GM23248 (cell line): Measurements from ENCODE around the gene ST3GAL3. TPM values are rescaled to one million over a fixed set of nuclear protein-coding genes. Genes with fewer than 3 reads are reported as not detected.

Source experiments
- DNase-seq: peaks from one replicate; pipeline ENCODE4 v3.0.0-alpha.2; 2015
- H2AFZ ChIP-seq: fragments of 200-600 bp; sonication (generic); 2 replicates; pipeline ENCODE4 v1.6.1; 2016; ENCODE audit warnings: antibody characterized with exemption
- H3F3A ChIP-seq: fragments of 200-600 bp; sonication (generic); 2 replicates; pipeline ENCODE4 v1.6.1; 2016; ENCODE audit warnings: mild to moderate bottlenecking, antibody characterized with exemption, mixed run types; ENCODE audit not compliant: insufficient read depth
- H3K27ac ChIP-seq: fragments of 200-600 bp; sonication (generic); 2 replicates; pipeline ENCODE4 v1.5.1; 2016; ENCODE audit warnings: mild to moderate bottlenecking
- H3K27me3 ChIP-seq: fragments of 200-600 bp; sonication (generic); replicated peaks from 2 replicates; pipeline ENCODE4 v1.6.1; 2016; ENCODE audit warnings: mild to moderate bottlenecking; ENCODE audit not compliant: insufficient read depth
- H3K36me3 ChIP-seq: fragments of 200-600 bp; sonication (generic); 2 replicates; pipeline ENCODE4 v1.6.1; 2016; ENCODE audit warnings: low read depth, mild to moderate bottlenecking
- H3K4me1 ChIP-seq: fragments of 200-600 bp; sonication (generic); 2 replicates; pipeline ENCODE4 v1.6.1; 2016; ENCODE audit warnings: mild to moderate bottlenecking; ENCODE audit not compliant: insufficient read depth
- H3K4me2 ChIP-seq: fragments of 200-600 bp; sonication (generic); one replicate; pipeline ENCODE4 v1.6.1; 2016; ENCODE audit warnings: mild to moderate bottlenecking; ENCODE audit not compliant: unreplicated experiment
- H3K4me3 ChIP-seq: fragments of 200-600 bp; sonication (generic); 2 replicates; pipeline ENCODE4 v1.5.1; 2016; ENCODE audit warnings: mild to moderate bottlenecking
- H3K79me2 ChIP-seq: fragments of 200-600 bp; sonication (generic); 2 replicates; pipeline ENCODE4 v1.6.1; 2016; ENCODE audit warnings: mild to moderate bottlenecking; ENCODE audit not compliant: insufficient read depth
- H3K9ac ChIP-seq: fragments of 200-600 bp; sonication (generic); 2 replicates; pipeline ENCODE4 v1.6.1; 2016; ENCODE audit warnings: mild to moderate bottlenecking
- H3K9me2 ChIP-seq: fragments of 200-600 bp; sonication (generic); 2 replicates; pipeline ENCODE4 v1.6.1; 2016; ENCODE audit warnings: mixed run types, mild to moderate bottlenecking, moderate library complexity; ENCODE audit not compliant: insufficient read depth
- H3K9me3 ChIP-seq: fragments of 200-600 bp; sonication (generic); one replicate; pipeline ENCODE4 v1.6.1; 2017; ENCODE audit warnings: low read depth
- H4K20me1 ChIP-seq: fragments of 200-600 bp; sonication (generic); 2 replicates; pipeline ENCODE4 v1.6.0; 2016; ENCODE audit not compliant: insufficient read depth
- EZH2 ChIP-seq: fragments of 200-600 bp; sonication (generic); IDR thresholded peaks from 2 replicates; pipeline ENCODE4 v1.6.1; 2018; ENCODE audit warnings: antibody characterized with exemption, mild to moderate bottlenecking; ENCODE audit not compliant: insufficient read depth, poor library complexity, severe bottlenecking
- EZH2phosphoT487 ChIP-seq: fragments of 200-600 bp; sonication (generic); IDR thresholded peaks from 2 replicates; pipeline ENCODE4 v1.6.1; 2018; ENCODE audit warnings: antibody characterized with exemption, moderate library complexity, mild to moderate bottlenecking, low read depth; ENCODE audit not compliant: insufficient read depth
- WGBS, 2 experiments: methylation state at CpG; one replicate each; pipeline ENCODE4 v1.1.6; 2015 to 2017; ENCODE audit warnings: low lambda C conversion rate in 2 of 2, low coverage in 1 of 2; ENCODE audit errors: missing lambda C conversion rate in 2 of 2; 5-methylcytosine and 5-hydroxymethylcytosine counted together
- in situ Hi-C: fragments of 300-500 bp; cut with MboI; formaldehyde crosslinking; loops from 2 replicates; pipeline ENCODE4 v1.15.0; 2020
- polyA plus RNA-seq: library from polyadenylated mRNA; unstranded; fragments of >200 nt; fragmentation: Nextera tagmentation; extraction: Ambion mirVana; gene quantifications from 2 replicates; pipeline ENCODE4 v1.2.1, GENCODE V29; 2016
- total RNA-seq: library from RNA; depleted of rRNA; stranded (reverse); fragments of >200 nt; shearing (Covaris generic); gene quantifications from 2 replicates; pipeline ENCODE4 v1.2.3, GENCODE V29; 2014

Gene ST3GAL3
- total and polyA plus RNA-seq, 2 experiments from 2014 or later: 9.7 to 13.8 TPM

DNA sequence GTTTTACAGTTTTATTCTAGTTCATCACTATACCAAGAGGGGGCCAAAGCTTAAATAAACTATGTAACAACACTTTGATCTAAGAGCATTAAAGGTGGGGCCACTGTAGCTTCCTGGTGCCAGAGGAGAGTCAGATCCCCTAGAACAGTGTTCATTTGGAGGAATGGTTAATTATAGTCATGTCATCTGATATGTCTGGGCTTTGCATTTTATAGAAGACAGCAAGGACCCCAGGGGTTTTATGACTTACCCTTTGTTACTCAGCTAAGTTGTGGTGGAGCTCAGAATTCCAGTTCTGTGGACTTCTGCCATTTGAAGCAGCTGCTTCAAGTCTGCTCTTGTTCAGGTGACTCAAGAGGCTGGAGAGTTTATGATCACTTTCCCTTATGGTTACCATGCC lies 40.7 kb upstream of the ST3GAL3 start:
- Histone ChIP-seq H3F3A (peaks cover 70% of the 10 kb centered on the region), H2AFZ (no peak overlapping the region), H4K20me1 (no peaks in the 10 kb centered on the region), H3K4me3 (no peak overlapping the region), H3K9me2 (no peaks in the 10 kb centered on the region), H3K36me3 (peaks cover 90% of the 10 kb centered on the region), H3K4me1 (peaks cover 20% of the 10 kb centered on the region), H3K9ac (no peak overlapping the region), H3K79me2 (peaks cover 44% of the 10 kb centered on the region), H3K27ac (no peak overlapping the region), H3K27me3 (no peaks in the 10 kb centered on the region), H3K4me2 (no peak overlapping the region), H3K9me3 (no peaks in the 10 kb centered on the region)
- no peak for TF ChIP-seq EZH2phosphoT487
- no peak for TF ChIP-seq EZH2
- DNase-seq: no peak
- in situ Hi-C loops: loop anchor here (25.0 kb wide), 1 partner anchor 429 kb away; no protein-coding TSS in a partner anchor

- in situ Hi-C loops: loop anchor here (25.0 kb wide), 1 partner anchor 432 kb away; no protein-coding TSS in a partner anchor
- H2AFZ ChIP-seq: no peak overlapping the region
- H3F3A ChIP-seq: peaks cover 71% of the 10 kb centered on the region
Measured at GRCh38 chr1:43668956-43669355, 38.4 kb upstream of the ST3GAL3 start.

GRCh38 chr1:43669878-43670277 lies 37.5 kb upstream of the ST3GAL3 start:
- DNase-seq: no peak
- Histone ChIP-seq H3K9me2 (no peaks in the 10 kb centered on the region), H3K27ac (no peak overlapping the region), H3K4me3 (no peak overlapping the region), H2AFZ (no peak overlapping the region), H3K36me3 (peaks cover 85% of the 10 kb centered on the region), H3K27me3 (no peaks in the 10 kb centered on the region), H4K20me1 (no peaks in the 10 kb centered on the region), H3F3A (peaks cover 67% of the 10 kb centered on the region), H3K79me2 (peaks cover 49% of the 10 kb centered on the region), H3K9ac (no peak overlapping the region), H3K4me2 (no peak overlapping the region), H3K9me3 (no peaks in the 10 kb centered on the region), H3K4me1 (peaks cover 26% of the 10 kb centered on the region)
- 91 to 96% methylated on average over 5 of the region's 5 CpGs for WGBS, 2 experiments
- in situ Hi-C loops: loop anchor here (25.0 kb wide), 1 partner anchor 433 kb away; no protein-coding TSS in a partner anchor
- no peak for TF ChIP-seq EZH2
- TF ChIP-seq EZH2phosphoT487: no peak

More at GRCh38 chr1:43668956-43669355, 38.4 kb upstream of the ST3GAL3 start:
- peaks cover 26% of the 10 kb centered on the region for H3K4me1 ChIP-seq
- WGBS, 2 experiments: 64 to 65% methylated on average over 7 of the region's 7 CpGs
- peak overlapping the region; percentile 15; the same call in 1 of the 2 replicates for H3K9ac ChIP-seq
- DNase-seq: peak; percentile 61
- peaks cover 47% of the 10 kb centered on the region for H3K79me2 ChIP-seq
- no peak overlapping the region for H3K4me3 ChIP-seq
- H3K36me3 ChIP-seq: peaks cover 85% of the 10 kb centered on the region
- TF ChIP-seq EZH2 (no peak), EZH2phosphoT487 (no peak)
- H3K9me2 ChIP-seq: no peaks in the 10 kb centered on the region
- no peaks in the 10 kb centered on the region for H4K20me1 ChIP-seq
- no peaks in the 10 kb centered on the region for H3K9me3 ChIP-seq
- H3K4me2 ChIP-seq: no peak overlapping the region
- peak overlapping the region; percentile 15; the same call in 1 of the 2 replicates for H3K27ac ChIP-seq
- H3K27me3 ChIP-seq: no peaks in the 10 kb centered on the region

GRCh38 chr1:43671193-43671592 lies 36.1 kb upstream of the ST3GAL3 start:
- no peaks in the 10 kb centered on the region for H3K9me3 ChIP-seq
- peak overlapping the region; percentile 83 for H3K27ac ChIP-seq
- H3K4me1 ChIP-seq: peaks cover 26% of the 10 kb centered on the region
- H3K36me3 ChIP-seq: peaks cover 81% of the 10 kb centered on the region
- in situ Hi-C loops: loop anchor here (25.0 kb wide), 1 partner anchor 434 kb away; no protein-coding TSS in a partner anchor
- peak overlapping the region; percentile 10 for H3K4me2 ChIP-seq
- H4K20me1 ChIP-seq: no peaks in the 10 kb centered on the region
- WGBS, 2 experiments: 27 to 54% methylated on average over 2 of the region's 2 CpGs
- no peaks in the 10 kb centered on the region for H3K27me3 ChIP-seq
- H3K9me2 ChIP-seq: no peaks in the 10 kb centered on the region
- no peak overlapping the region for H3K4me3 ChIP-seq
- H2AFZ ChIP-seq: no peak overlapping the region
- TF ChIP-seq EZH2: no peak
- TF ChIP-seq EZH2phosphoT487: no peak
- peaks cover 49% of the 10 kb centered on the region for H3K79me2 ChIP-seq
- H3K9ac ChIP-seq: peak overlapping the region; percentile 47
- DNase-seq: peak; percentile 29
- H3F3A ChIP-seq: peaks cover 56% of the 10 kb centered on the region

DNA sequence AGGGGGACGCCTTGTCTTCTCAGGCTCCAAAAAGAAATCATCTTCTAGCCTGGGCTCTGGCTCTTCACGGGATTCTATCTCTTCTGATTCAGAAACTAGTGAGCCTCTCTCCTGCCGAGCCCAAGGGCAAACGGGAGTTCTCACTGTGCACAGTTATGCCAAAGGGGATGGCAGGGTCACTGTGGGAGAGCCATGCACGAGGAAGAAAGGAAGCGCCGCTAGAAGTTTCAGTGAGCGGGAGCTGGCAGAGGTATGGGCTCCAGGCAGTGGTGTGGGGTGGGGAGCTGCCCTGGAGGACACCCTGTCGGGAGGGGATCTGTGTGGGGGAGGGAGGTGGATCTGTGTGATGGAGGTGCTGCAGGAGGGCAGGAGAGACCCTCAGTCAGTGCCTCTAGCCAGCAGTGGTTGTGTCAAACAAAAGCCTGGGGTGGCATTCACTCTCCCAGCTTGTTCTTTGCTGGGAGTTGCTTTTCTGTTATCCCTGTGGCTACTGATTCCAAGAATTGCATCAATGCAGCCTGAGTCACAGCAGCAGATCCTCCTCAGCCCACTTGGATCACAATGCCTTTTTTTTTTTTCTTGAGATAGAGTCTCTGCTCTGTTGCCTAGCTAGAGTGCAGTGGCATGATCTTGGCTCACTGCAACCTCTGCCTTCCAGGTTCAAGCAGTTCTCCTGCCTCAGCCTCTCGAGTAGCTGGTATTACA lies 35.6 kb upstream of the ST3GAL3 start:
- Histone ChIP-seq H3K4me2 (peak overlapping the region; percentile 10), H3K4me3 (no peak overlapping the region), H3K4me1 (peaks cover 26% of the 10 kb centered on the region), H3K27me3 (no peaks in the 10 kb centered on the region), H2AFZ (no peak overlapping the region), H3K9me3 (no peaks in the 10 kb centered on the region), H3K9ac (peak overlapping the region; percentile 47), H4K20me1 (no peaks in the 10 kb centered on the region), H3K9me2 (no peaks in the 10 kb centered on the region), H3K79me2 (peaks cover 47% of the 10 kb centered on the region), H3F3A (peaks cover 50% of the 10 kb centered on the region), H3K27ac (peak overlapping the region; percentile 83), H3K36me3 (peaks cover 81% of the 10 kb centered on the region)
- no peak for TF ChIP-seq EZH2phosphoT487
- TF ChIP-seq EZH2: no peak
- peak; percentile 91 for DNase-seq
- in situ Hi-C loops: loop anchor here (25.0 kb wide), 1 partner anchor 434 kb away; no protein-coding TSS in a partner anchor
- 22 to 28% methylated on average over 9 to 10 of the region's 10 CpGs for WGBS, 2 experiments
